H9 (cell line): ENCODE data around the gene SIGLEC14. TPM values are rescaled to one million over a fixed set of nuclear protein-coding genes. Genes with fewer than 3 reads are reported as not detected.

ENCODE experiments used
- DNase-seq: peaks from one replicate; pipeline ENCODE4 v3.0.0-alpha.2; 2017
- H2AFZ ChIP-seq: one replicate; pipeline ENCODE4 v1.6.1; 2013; ENCODE audit warnings: mild to moderate bottlenecking, low read length, control low read depth, moderate library complexity
- H2AK5ac ChIP-seq: 2 replicates; pipeline ENCODE4 v1.6.1; 2013; ENCODE audit warnings: low read length, control low read depth, mixed read lengths; ENCODE audit not compliant: insufficient read length
- H2BK120ac ChIP-seq: one replicate; pipeline ENCODE4 v1.6.1; 2013; ENCODE audit warnings: low read depth, mild to moderate bottlenecking, low read length, control low read depth, inconsistent platforms; ENCODE audit not compliant: poor library complexity, severe bottlenecking
- H2BK12ac ChIP-seq: 2 replicates; pipeline ENCODE4 v1.6.1; 2013; ENCODE audit warnings: low read length, control low read depth, mixed read lengths, low read depth; ENCODE audit not compliant: insufficient read length
- H2BK15ac ChIP-seq: 2 replicates; pipeline ENCODE4 v1.6.1; 2013; ENCODE audit warnings: low read depth, low read length, control low read depth
- H2BK20ac ChIP-seq: one replicate; pipeline ENCODE4 v1.6.1; 2013; ENCODE audit warnings: low read depth, mild to moderate bottlenecking, low read length, control low read depth, inconsistent platforms; ENCODE audit not compliant: poor library complexity, severe bottlenecking
- H2BK5ac ChIP-seq: 2 replicates; pipeline ENCODE4 v1.6.1; 2013; ENCODE audit warnings: low read length, control low read depth, mixed read lengths; ENCODE audit not compliant: insufficient read length
- H3K14ac ChIP-seq: 2 replicates; pipeline ENCODE4 v1.6.1; 2013; ENCODE audit warnings: low read length, control low read depth; ENCODE audit not compliant: insufficient read depth
- H3K18ac ChIP-seq: 2 replicates; pipeline ENCODE4 v1.6.1; 2013; ENCODE audit warnings: low read depth, mild to moderate bottlenecking, mixed read lengths, low read length, control low read depth; ENCODE audit not compliant: insufficient read length
- H3K23ac ChIP-seq: 2 replicates; pipeline ENCODE4 v1.6.1; 2013; ENCODE audit warnings: low read length, control low read depth, mixed read lengths, low read depth; ENCODE audit not compliant: insufficient read length
- H3K23me2 ChIP-seq: 2 replicates; pipeline ENCODE4 v1.6.1; 2013; ENCODE audit warnings: low read depth, mild to moderate bottlenecking, mixed read lengths, low read length, control low read depth; ENCODE audit not compliant: insufficient read length, poor library complexity, severe bottlenecking
- H3K27ac ChIP-seq: 2 replicates; pipeline ENCODE4 v1.5.1; 2013; ENCODE audit warnings: low read length, control low read depth, mixed read lengths, low read depth; ENCODE audit not compliant: insufficient read length
- H3K27me3 ChIP-seq: 2 replicates; pipeline ENCODE4 v1.6.1; 2013; ENCODE audit warnings: low read length, control low read depth, inconsistent platforms; ENCODE audit not compliant: insufficient read depth
- H3K4ac ChIP-seq: 2 replicates; pipeline ENCODE4 v1.6.1; 2013; ENCODE audit warnings: low read depth, mild to moderate bottlenecking, control low read depth, inconsistent platforms, low read length, moderate library complexity
- H3K4me1 ChIP-seq: 2 replicates; pipeline ENCODE4 v1.6.1; 2013; ENCODE audit warnings: low read length, control low read depth, inconsistent platforms; ENCODE audit not compliant: insufficient read depth
- H3K4me2 ChIP-seq: 2 replicates; pipeline ENCODE4 v1.6.1; 2013; ENCODE audit warnings: low read length, control low read depth, mixed read lengths; ENCODE audit not compliant: insufficient read length, insufficient read depth
- H3K56ac ChIP-seq: 2 replicates; pipeline ENCODE4 v1.6.1; 2013; ENCODE audit warnings: low read depth, mild to moderate bottlenecking, mixed read lengths, low read length, control low read depth; ENCODE audit not compliant: insufficient read length
- H3K79me1 ChIP-seq: 2 replicates; pipeline ENCODE4 v1.6.1; 2013; ENCODE audit warnings: low read depth, mild to moderate bottlenecking, moderate library complexity, low read length, control low read depth, inconsistent platforms; ENCODE audit not compliant: insufficient read depth, poor library complexity, severe bottlenecking
- H3K79me2 ChIP-seq: 2 replicates; pipeline ENCODE4 v1.6.1; 2013; ENCODE audit warnings: low read length, control low read depth, inconsistent platforms; ENCODE audit not compliant: insufficient read depth
- H3K9ac ChIP-seq: 2 replicates; pipeline ENCODE4 v1.6.1; 2013; ENCODE audit warnings: low read length, control low read depth, mixed read lengths; ENCODE audit not compliant: insufficient read length; ENCODE audit errors: extremely low read depth
- H3K9me3 ChIP-seq: one replicate; pipeline ENCODE4 v1.6.1; 2013; ENCODE audit warnings: low read depth, low read length, inconsistent platforms; ENCODE audit not compliant: control insufficient read depth
- H3T11ph ChIP-seq: one replicate; pipeline ENCODE4 v1.6.1; 2013; ENCODE audit warnings: mild to moderate bottlenecking, low read length, control low read depth, inconsistent platforms
- H4K20me1 ChIP-seq: one replicate; pipeline ENCODE4 v1.6.1; 2013; ENCODE audit not compliant: control insufficient read depth, insufficient read length, insufficient read depth
- H4K5ac ChIP-seq: 2 replicates; pipeline ENCODE4 v1.6.1; 2013; ENCODE audit warnings: low read depth, mild to moderate bottlenecking, mixed read lengths, low read length, control low read depth; ENCODE audit not compliant: insufficient read length
- H4K8ac ChIP-seq: replicated peaks from 2 replicates; pipeline ENCODE4 v1.6.1; 2013; ENCODE audit warnings: low read length, control low read depth, mixed read lengths, low read depth; ENCODE audit not compliant: insufficient read length
- H4K91ac ChIP-seq: 2 replicates; pipeline ENCODE4 v1.6.1; 2013; ENCODE audit warnings: low read depth, mild to moderate bottlenecking, moderate library complexity, mixed read lengths, low read length, control low read depth; ENCODE audit not compliant: insufficient read length
- H3K27ac Mint-ChIP-seq, 3 experiments: 2 replicates in 2 of 3; 3 replicates in 1 of 3; pipeline ENCODE4 v1.8.0; 2020 to 2021; ENCODE audit warnings: mixed read lengths in 3 of 3, mild to moderate bottlenecking in 1 of 3, moderate library complexity in 1 of 3
- H3K27me3 Mint-ChIP-seq: 2 replicates; pipeline ENCODE4 v1.8.0; 2021; ENCODE audit warnings: low read depth, mild to moderate bottlenecking, moderate library complexity, mixed read lengths
- H3K36me3 Mint-ChIP-seq, 3 experiments: 2 replicates in 2 of 3; 3 replicates in 1 of 3; pipeline ENCODE4 v1.8.0; 2020 to 2021; ENCODE audit warnings: low read depth in 3 of 3, mixed read lengths in 3 of 3; ENCODE audit not compliant: insufficient read depth in 1 of 3
- H3K4me1 Mint-ChIP-seq, 2 experiments: 2 replicates each; pipeline ENCODE4 v1.8.0; 2020; ENCODE audit warnings: mixed read lengths in 2 of 2
- H3K4me3 Mint-ChIP-seq, 2 experiments: 2 replicates in 1 of 2; 3 replicates in 1 of 2; pipeline ENCODE4 v1.8.0; 2020 to 2021; ENCODE audit warnings: mild to moderate bottlenecking in 2 of 2, mixed read lengths in 2 of 2, moderate library complexity in 1 of 2
- H3K9me3 Mint-ChIP-seq, 2 experiments: 2 replicates in 1 of 2; 3 replicates in 1 of 2; pipeline ENCODE4 v1.8.0; 2020; ENCODE audit warnings: mild to moderate bottlenecking in 2 of 2, mixed read lengths in 2 of 2, moderate library complexity in 1 of 2
- CTCF ChIP-seq: fragments of 200-600 bp; sonication (generic); conservative IDR thresholded peaks from 3 replicates; pipeline ENCODE4 v1.8.0; 2021; ENCODE audit warnings: antibody characterized with exemption, mild to moderate bottlenecking
- WGBS: extraction: QIAGEN DNeasy Blood & Tissue Kit; methylation state at CpG from one replicate; pipeline ENCODE4 v1.1.7; 2013; ENCODE audit warnings: missing lambda C conversion rate, low lambda C conversion rate, mixed read lengths; ENCODE audit not compliant: insufficient read length; ENCODE audit errors: extremely low coverage; 5-methylcytosine and 5-hydroxymethylcytosine counted together
- total RNA-seq: library from RNA; stranded (reverse); gene quantifications from 2 replicates; pipeline ENCODE4 v1.2.1, GENCODE V29; 2021

The SIGLEC14 gene
- total RNA-seq, 1 experiment from 2014 or later: not detected

- Histone ChIP-seq H3K56ac (no peak overlapping the region), H3K23me2 (no peaks in the 10 kb centered on the region), H3K4me1 (no peaks in the 10 kb centered on the region), H2BK20ac (no peak overlapping the region), H3K4me2 (no peak overlapping the region), H2BK15ac (no peak overlapping the region), H4K5ac (no peak overlapping the region), H2AFZ (no peak overlapping the region), H2BK12ac (no peak overlapping the region), H3T11ph (no peak overlapping the region), H2AK5ac (no peak overlapping the region), H2BK120ac (no peak overlapping the region), H3K9me3 (no peaks in the 10 kb centered on the region), H3K27ac (no peak overlapping the region), H2BK5ac (no peak overlapping the region), H3K79me2 (no peaks in the 10 kb centered on the region), H3K18ac (no peak overlapping the region), H3K27me3 (no peaks in the 10 kb centered on the region), H3K79me1 (no peaks in the 10 kb centered on the region), H4K20me1 (no peaks in the 10 kb centered on the region), H3K23ac (no peak overlapping the region), H4K8ac (no peak overlapping the region), H4K91ac (no peak overlapping the region), H3K4ac (no peak overlapping the region), H3K9ac (no peak overlapping the region), H3K14ac (no peak overlapping the region)
- no CpG with 5 or more reads among the region's 11 CpGs for WGBS
- H3K36me3 Mint-ChIP-seq: peaks cover 0 to 6% (median 0%) of the 10 kb centered on the region in 3 experiments; a peak in 2 of 7 replicates
- H3K9me3 Mint-ChIP-seq: peaks cover 59 to 85% of the 10 kb centered on the region in 2 experiments
- no peak overlapping the region for H3K4me3 Mint-ChIP-seq
- peaks cover 0 to 4% of the 10 kb centered on the region in 2 experiments; a peak in 2 of 4 replicates for H3K4me1 Mint-ChIP-seq
- no peak for DNase-seq
- H3K27ac Mint-ChIP-seq: no peak overlapping the region
- peaks cover 35% of the 10 kb centered on the region for H3K27me3 Mint-ChIP-seq
- no peak for TF ChIP-seq CTCF
Observed at GRCh38 chr19:51644636-51645271, 1.9 kb downstream of the SIGLEC14 start.
